Fibroblast of peridontal ligament (primary cell): ENCODE results near the gene CES5A.
"Not testable (repeated sequence)": the region's sequence is repeated elsewhere in the genome, so short reads cannot be mapped to it uniquely, and the experiment has no call there.

Source experiments
- DNase-seq: peaks from one replicate; pipeline ENCODE4 v3.0.0-alpha.2; 2010; ENCODE audit errors: extremely low read depth

The CES5A gene

GRCh38 chr16:55829232-55829631 lies 45.9 kb downstream of the CES5A start:
- DNase-seq, result not testable (repeated sequence)

- no peak for DNase-seq
Observed at GRCh38 chr16:55828680-55829079, 46.5 kb downstream of the CES5A start.

GRCh38 chr16:55825115-55825728 lies 50.0 kb downstream of the CES5A start:
- no peak for DNase-seq

- no peak for DNase-seq
Observed at GRCh38 chr16:55824473-55825000, 50.6 kb downstream of the CES5A start.

- DNase-seq, result no peak
Observed at GRCh38 chr16:55822280-55822810, 52.8 kb downstream of the CES5A start.

- no peak for DNase-seq
Observed at GRCh38 chr16:55821210-55821609, 54.0 kb downstream of the CES5A start.

- DNase-seq, result no peak
Observed at GRCh38 chr16:55820615-55821014, 54.6 kb downstream of the CES5A start.

- no peak for DNase-seq
Observed at GRCh38 chr16:55817236-55817912, 57.8 kb downstream of the CES5A start.

- not testable (repeated sequence) for DNase-seq
Observed at GRCh38 chr16:55816222-55816621, 59.0 kb downstream of the CES5A start.

GRCh38 chr16:55815320-55815719 lies 59.9 kb downstream of the CES5A start:
- no peak for DNase-seq

- DNase-seq, result not testable (repeated sequence)
Observed at GRCh38 chr16:55814174-55814573, 61.0 kb downstream of the CES5A start.

GRCh38 chr16:55813730-55814129 lies 61.4 kb downstream of the CES5A start:
- not testable (repeated sequence) for DNase-seq

GRCh38 chr16:55812951-55813350 lies 62.2 kb downstream of the CES5A start:
- DNase-seq, result no peak

GRCh38 chr16:55811811-55812210 lies 63.4 kb downstream of the CES5A start:
- DNase-seq, result no peak

- DNase-seq, result no peak
Observed at GRCh38 chr16:55810451-55810961, 64.7 kb downstream of the CES5A start.

GRCh38 chr16:55809851-55810250 lies 65.3 kb downstream of the CES5A start:
- no peak for DNase-seq

- no peak for DNase-seq
Observed at GRCh38 chr16:55809386-55809785, 65.8 kb downstream of the CES5A start.

- DNase-seq, result not testable (repeated sequence)
Observed at GRCh38 chr16:55808286-55808685, 66.9 kb downstream of the CES5A start.

GRCh38 chr16:55805104-55805503 lies 70.1 kb downstream of the CES5A start:
- DNase-seq, result not testable (repeated sequence)

- not testable (repeated sequence) for DNase-seq
Observed at GRCh38 chr16:55803681-55804080, 71.5 kb downstream of the CES5A start.
